GM18520 (cell line): ENCODE measurements around the gene PER3.

ENCODE experiments used
- ATAC-seq: cut with Tn5 transposase; IDR thresholded peaks from one replicate; pipeline ENCODE4 v1.9.1; 2021; ENCODE audit not compliant: unreplicated experiment

PER3 gene

GRCh38 chr1:7831458-7831857 is 47.4 kb downstream of the PER3 start:
- ATAC-seq: no peak

- no peak for ATAC-seq
Observed at GRCh38 chr1:7833035-7833434, 48.9 kb downstream of the PER3 start.

GRCh38 chr1:7838714-7839113 is 54.6 kb downstream of the PER3 start:
- no peak for ATAC-seq

- ATAC-seq: no peak
Observed at GRCh38 chr1:7839526-7839925, 55.4 kb downstream of the PER3 start.

GRCh38 chr1:7842517-7842916 is 58.4 kb downstream of the PER3 start:
- ATAC-seq: no peak

DNA sequence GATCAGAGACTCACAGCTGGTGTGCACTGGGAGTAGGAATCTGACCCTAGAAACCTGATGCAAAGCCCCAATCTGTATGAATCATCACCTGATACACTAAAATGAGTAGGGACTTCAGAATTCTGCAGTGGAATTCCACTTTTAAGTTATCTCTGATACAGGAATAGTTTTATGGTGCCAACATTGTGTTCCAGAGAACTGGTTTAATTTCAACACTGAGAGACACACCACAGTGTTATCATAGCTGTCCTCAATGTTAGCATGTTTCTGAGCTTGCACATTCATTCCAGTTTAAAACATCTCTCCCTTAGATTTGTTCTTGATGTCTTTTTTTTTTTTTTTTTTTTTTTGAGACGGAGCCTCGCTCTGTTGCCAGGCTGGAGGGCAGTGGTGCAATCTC is 61.7 kb downstream of the PER3 start:
- no peak for ATAC-seq

- no peak for ATAC-seq
Observed at GRCh38 chr1:7846656-7847055, 62.6 kb downstream of the PER3 start.

DNA sequence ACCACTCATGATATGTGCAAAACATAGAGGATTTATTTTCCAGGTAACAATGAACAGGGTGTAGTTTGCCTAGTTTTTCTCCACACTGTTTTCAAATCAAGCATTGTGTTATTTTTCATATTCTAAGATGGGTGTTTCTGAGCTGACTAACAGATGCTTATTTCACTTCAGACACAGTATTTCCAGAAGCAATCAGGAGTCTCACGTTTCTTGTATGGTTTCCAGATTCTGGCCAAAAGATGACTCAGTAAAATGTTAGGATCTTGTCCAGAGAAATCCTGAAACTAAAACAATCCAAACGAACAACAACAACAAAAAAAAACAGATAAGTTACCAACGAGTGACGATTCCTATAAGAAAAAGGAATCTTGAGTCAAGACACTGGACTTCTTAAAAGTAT is 63.5 kb downstream of the PER3 start:
- ATAC-seq: no peak

DNA sequence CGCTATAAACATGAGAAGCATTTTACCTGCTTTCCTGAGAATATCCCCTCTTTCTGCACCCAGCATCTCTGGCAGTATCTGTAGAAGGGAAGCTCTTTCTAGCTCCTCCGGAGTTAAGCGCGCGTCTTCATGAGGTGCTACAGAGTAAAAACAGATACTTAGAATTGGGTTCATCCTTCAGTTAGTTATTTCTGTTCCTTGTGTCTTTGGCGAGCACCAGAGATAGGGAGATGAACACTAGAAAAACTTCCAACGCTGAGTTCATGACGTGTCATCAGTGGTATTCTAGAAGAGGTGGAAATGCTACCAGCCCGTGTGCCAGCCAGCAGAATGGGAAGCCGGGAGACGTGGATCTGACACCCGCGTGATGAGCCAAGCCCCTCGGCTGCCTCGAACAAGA is 66.7 kb downstream of the PER3 start:
- no peak for ATAC-seq

DNA sequence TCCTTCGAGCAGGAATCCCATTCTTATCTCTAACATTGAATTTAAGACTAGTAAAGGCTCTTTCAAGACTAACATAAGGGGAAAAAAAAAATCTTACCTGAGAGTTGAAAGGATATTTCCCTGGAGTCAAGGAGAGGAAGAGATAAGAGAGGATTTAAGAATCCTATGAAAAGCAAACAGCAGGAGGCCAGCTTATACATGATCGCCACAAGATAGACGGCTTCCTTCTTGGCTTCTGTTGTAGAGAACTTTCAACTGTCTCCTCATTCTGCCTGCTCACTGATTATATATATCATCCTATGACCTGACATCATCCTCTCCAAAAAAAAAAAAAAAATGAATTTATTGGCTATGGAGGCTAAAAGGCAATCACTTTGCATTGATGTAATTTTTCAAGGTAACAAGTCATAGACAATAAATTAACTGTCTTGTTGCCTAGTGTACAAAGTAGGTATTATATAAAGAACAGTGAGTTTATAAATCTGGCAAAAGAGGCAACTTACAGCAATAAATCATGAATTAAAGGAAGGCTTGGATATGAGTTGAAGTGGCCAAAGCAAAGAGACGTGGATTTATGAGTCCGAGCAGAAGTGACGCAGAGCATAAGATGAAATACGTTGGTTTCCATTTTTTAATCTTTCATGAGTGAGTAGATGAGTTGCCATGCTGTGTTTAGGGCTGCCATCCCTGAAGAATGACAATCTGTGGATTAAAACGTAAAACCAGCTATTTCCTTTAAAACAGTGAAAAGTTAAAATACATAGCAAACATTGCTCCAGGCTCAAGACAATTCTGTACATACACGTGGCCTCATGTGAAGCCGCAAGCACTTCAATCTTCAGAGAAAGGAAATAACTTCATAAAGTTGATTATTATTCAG is 69.0 kb downstream of the PER3 start, which contains the start of gene UTS2:
Gene UTS2 (minus strand): TSS at position 262 of the 880 bp plus-strand sequence. CDS start 62 bp downstream, at position 200.
- no peak for ATAC-seq

- no peak for ATAC-seq
Observed at GRCh38 chr1:7853684-7854026, 69.6 kb downstream of the PER3 start.

DNA sequence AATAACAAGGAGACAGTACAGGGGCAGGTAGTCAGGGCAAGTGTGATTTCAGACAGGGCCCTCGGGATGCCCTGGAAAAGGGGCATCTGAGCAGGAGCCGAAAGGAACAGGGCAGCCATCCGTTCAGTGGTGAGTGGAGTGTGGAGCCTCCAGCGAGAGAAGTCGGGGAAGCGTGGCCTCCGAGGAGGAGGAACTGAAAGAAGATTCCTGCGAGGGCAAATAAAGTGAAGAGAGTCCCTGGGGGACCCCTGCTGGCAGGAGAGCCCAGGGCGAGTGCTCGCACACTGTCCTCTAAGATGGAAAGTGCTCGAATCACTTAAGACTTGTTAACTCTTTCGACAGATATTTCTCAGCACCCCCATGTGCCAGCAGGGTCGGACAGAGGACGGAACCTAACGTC is 72.3 kb downstream of the PER3 start:
- ATAC-seq: no peak

DNA sequence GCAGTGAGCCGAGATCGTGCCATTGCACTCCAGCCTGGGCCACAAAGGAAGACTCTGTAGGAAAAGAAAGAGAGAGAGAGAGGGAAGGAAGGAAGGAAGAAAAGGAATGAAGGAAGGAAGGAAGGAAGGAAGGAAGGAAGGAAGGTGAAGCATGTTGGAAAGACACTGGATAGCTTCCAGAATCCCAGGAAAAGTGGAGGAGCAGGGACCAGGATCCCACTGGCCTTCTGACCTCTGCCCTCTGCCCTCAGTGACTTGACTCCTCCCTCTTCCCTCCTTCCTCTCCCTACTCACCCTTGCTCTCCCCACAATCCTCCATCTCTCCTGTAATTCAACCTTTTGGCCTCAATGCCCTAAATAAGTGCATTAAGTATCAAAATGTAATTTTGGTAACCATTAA is 72.9 kb downstream of the PER3 start:
- no peak for ATAC-seq

- ATAC-seq: no peak
Observed at GRCh38 chr1:7857985-7858384, 73.9 kb downstream of the PER3 start.

- ATAC-seq: no peak
Observed at GRCh38 chr1:7859406-7859805, 75.3 kb downstream of the PER3 start.

DNA sequence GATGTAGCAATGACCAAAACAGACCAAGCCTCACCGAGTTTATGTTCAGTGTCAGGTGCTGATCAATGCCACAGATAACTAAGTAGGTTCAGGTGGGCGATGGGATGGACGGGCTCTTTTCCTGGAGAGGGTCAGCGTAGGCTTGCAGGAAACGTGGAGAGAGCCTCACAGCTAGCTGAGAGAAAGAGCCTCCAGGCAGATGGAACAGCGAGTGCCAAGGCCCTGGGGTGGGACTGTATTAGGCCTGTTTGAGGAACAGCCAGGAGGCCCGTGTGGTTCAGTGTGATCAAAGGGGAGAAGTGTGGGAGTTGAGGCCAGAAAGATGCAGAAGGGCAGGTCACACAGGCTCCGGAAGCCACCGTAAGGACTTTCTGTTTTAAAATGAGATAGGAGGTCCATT is 76.0 kb downstream of the PER3 start:
- no peak for ATAC-seq

DNA sequence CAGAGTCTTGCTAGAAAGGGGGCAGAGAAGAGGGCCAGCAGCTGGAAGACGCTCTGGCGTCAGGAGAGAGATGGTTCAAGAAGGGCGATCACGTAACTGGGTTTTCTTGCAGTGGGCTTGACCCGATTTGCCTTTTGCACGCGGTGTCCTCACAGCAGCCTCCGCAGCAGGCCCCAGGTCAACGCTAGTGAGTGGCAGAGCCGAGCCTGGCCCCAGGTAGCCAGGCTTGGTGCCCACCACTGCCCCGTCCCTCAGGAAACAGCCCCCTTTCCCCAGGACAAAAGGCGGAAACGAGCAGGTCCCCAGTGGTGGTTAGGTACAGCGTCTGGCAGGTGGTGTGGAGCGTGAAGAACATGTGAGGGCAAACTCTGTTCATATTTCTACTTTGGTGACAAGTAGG is 77.4 kb downstream of the PER3 start:
- no peak for ATAC-seq

GRCh38 chr1:7862211-7863060 is 78.3 kb downstream of the PER3 start:
- ATAC-seq: no peak

DNA sequence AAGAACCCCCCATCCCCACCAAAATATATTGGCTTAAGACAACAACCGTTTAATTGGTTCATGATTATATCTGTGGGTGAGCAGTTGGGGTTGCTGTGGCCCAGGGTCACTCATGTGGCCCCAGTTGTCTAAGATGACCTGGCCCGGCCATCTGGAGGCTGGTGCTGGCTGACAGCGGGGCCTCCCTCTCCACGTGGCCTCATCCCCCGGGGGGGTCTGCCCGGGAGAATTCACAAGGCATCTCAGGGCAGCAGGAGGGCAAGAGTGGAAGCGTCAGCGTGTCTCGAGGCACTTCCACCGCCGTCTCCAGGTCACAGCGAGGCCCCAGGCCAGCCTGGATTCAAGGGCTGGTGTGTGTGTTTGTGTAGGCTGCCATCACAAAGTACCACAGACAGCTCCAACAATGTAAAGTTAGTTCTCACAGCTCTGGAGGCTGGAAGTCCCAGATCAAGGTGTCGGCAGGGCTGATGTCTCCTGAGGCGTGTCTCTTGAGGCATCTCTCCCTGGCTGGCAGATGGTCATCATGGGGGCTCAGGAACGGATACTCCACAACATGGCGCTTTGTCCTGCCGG is 79.8 kb downstream of the PER3 start:
- ATAC-seq: no peak

- no peak for ATAC-seq
Observed at GRCh38 chr1:7865978-7866377, 81.9 kb downstream of the PER3 start.

DNA sequence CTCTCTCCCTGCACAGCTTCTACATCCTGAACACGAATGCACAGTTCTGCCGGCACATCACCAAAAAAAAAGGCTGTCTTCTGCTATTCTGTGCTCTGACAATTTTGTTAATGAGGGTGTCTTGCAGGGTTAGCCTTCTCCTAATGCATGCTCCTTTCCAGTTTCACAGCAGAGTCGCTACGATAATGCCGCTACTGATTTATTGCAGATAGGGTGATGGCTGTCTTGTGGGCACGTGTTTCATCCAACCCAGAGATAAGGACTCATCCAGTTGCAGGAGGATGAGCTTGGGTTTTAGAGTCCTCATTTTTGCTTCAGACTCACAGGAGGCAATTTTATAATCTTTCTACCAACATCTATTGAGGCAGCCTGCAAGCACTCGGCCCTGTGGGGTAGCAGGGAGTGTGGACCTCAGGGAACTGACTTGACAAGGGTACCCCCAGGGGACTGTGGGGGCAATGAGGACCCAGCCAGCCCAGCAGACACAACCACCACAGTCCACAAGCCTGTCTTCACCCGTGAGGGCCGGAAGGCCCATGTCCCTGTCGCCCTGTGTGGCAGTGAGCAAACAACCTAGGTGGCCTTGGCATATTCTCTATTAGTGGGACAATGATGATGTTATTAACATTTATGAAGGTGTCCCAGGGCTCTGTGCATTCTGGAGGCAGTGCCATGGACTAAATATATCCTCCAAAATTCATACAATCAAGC is 84.1 kb downstream of the PER3 start:
- ATAC-seq: no peak
